HS-5 (cell line): Measurements from ENCODE around the gene MLC1.

Experiments
- DNase-seq: peaks from one replicate; pipeline ENCODE4 v3.0.0-alpha.2; 2012; ENCODE audit warnings: low read depth

The MLC1 gene

GRCh38 chr22:50076646-50077535, 8.3 kb downstream of the MLC1 start:
- DNase-seq = no peak

- no peak for DNase-seq
These were observed 10.4 kb downstream of the MLC1 start for GRCh38 chr22:50074551-50075530.

GRCh38 chr22:50074056-50074455, 11.2 kb downstream of the MLC1 start:
- no peak for DNase-seq

- DNase-seq = no peak
These were observed 12.3 kb downstream of the MLC1 start for GRCh38 chr22:50072714-50073538.

- no peak for DNase-seq
These were observed 13.1 kb downstream of the MLC1 start for GRCh38 chr22:50072167-50072555.

GRCh38 chr22:50071432-50072166, 13.6 kb downstream of the MLC1 start:
- no peak for DNase-seq

- no peak for DNase-seq
These were observed 14.9 kb downstream of the MLC1 start for GRCh38 chr22:50070366-50070765.

GRCh38 chr22:50068096-50068495, 17.1 kb downstream of the MLC1 start:
- no peak for DNase-seq

GRCh38 chr22:50067244-50067643, 18.0 kb downstream of the MLC1 start:
- no peak for DNase-seq

GRCh38 chr22:50064453-50064852, 20.8 kb downstream of the MLC1 start:
- DNase-seq = no peak

GRCh38 chr22:50063589-50064393, 21.4 kb downstream of the MLC1 start:
- no peak for DNase-seq

- no peak for DNase-seq
These were observed 22.6 kb downstream of the MLC1 start for GRCh38 chr22:50062509-50063135.

GRCh38 chr22:50061824-50062355, 23.3 kb downstream of the MLC1 start:
- DNase-seq = no peak

- DNase-seq = no peak
These were observed 23.9 kb downstream of the MLC1 start for GRCh38 chr22:50061141-50061823.

GRCh38 chr22:50060441-50061140, 24.6 kb downstream of the MLC1 start:
- no peak for DNase-seq

GRCh38 chr22:50059881-50060262, 25.4 kb downstream of the MLC1 start:
- no peak for DNase-seq

- no peak for DNase-seq
These were observed 26.0 kb downstream of the MLC1 start for GRCh38 chr22:50058906-50059880.
